Stimulated activated memory B cell treated with anti-CD40 and anti-IgM and Interleukin-4, amounts not matched to agents 10 μg/mL and 1 μg/mL and 100 μg/mL, for 72 hours (primary cell): Measurements from ENCODE around the gene FMN1.

Source experiments
- ATAC-seq: fragments of 150-1000 bp; cut with Tn5 transposase; 2 replicates; pipeline ENCODE4 v1.10.0; 2021
- H3K27ac Mint-ChIP-seq: one replicate; pipeline ENCODE4 v1.8.0; 2022; ENCODE audit warnings: mild to moderate bottlenecking, mixed read lengths
- H3K27me3 Mint-ChIP-seq: one replicate; pipeline ENCODE4 v1.8.0; 2022; ENCODE audit warnings: mixed read lengths
- H3K36me3 Mint-ChIP-seq: one replicate; pipeline ENCODE4 v1.8.0; 2022; ENCODE audit warnings: mixed read lengths
- H3K4me1 Mint-ChIP-seq: one replicate; pipeline ENCODE4 v1.8.0; 2022; ENCODE audit warnings: mixed read lengths
- H3K4me3 Mint-ChIP-seq: one replicate; pipeline ENCODE4 v1.8.0; 2022; ENCODE audit warnings: mild to moderate bottlenecking, moderate library complexity, mixed read lengths
- H3K9me3 Mint-ChIP-seq: one replicate; pipeline ENCODE4 v1.8.0; 2022; ENCODE audit warnings: mixed read lengths

The FMN1 gene

GRCh38 chr15:33066584-33066983 is 127.9 kb downstream of the FMN1 start:
- H3K4me1 Mint-ChIP-seq = peaks cover 16% of the 10 kb centered on the region
- no peak for ATAC-seq
- no peaks in the 10 kb centered on the region for H3K9me3 Mint-ChIP-seq
- no peak overlapping the region for H3K27ac Mint-ChIP-seq
- H3K27me3 Mint-ChIP-seq = peaks cover 51% of the 10 kb centered on the region
- no peak overlapping the region for H3K4me3 Mint-ChIP-seq
- H3K36me3 Mint-ChIP-seq = no peaks in the 10 kb centered on the region

- H3K27ac Mint-ChIP-seq = no peak overlapping the region
- H3K9me3 Mint-ChIP-seq = no peaks in the 10 kb centered on the region
- H3K4me1 Mint-ChIP-seq = peaks cover 16% of the 10 kb centered on the region
- H3K4me3 Mint-ChIP-seq = no peak overlapping the region
- H3K27me3 Mint-ChIP-seq = peaks cover 51% of the 10 kb centered on the region
- H3K36me3 Mint-ChIP-seq = no peaks in the 10 kb centered on the region
- ATAC-seq = no peak
These were observed 129.6 kb downstream of the FMN1 start for GRCh38 chr15:33064878-33065277.

GRCh38 chr15:33059184-33059583 is 135.3 kb downstream of the FMN1 start:
- no peak for ATAC-seq
- Mint-ChIP-seq H3K4me1 (no peaks in the 10 kb centered on the region), H3K27me3 (peaks cover 10% of the 10 kb centered on the region), H3K4me3 (no peak overlapping the region), H3K36me3 (no peaks in the 10 kb centered on the region), H3K27ac (no peak overlapping the region), H3K9me3 (no peaks in the 10 kb centered on the region)

- Mint-ChIP-seq H3K4me1 (no peaks in the 10 kb centered on the region), H3K9me3 (no peaks in the 10 kb centered on the region), H3K27ac (no peak overlapping the region), H3K4me3 (no peak overlapping the region), H3K27me3 (no peaks in the 10 kb centered on the region), H3K36me3 (no peaks in the 10 kb centered on the region)
- ATAC-seq = peak; percentile 39
These were observed 136.7 kb downstream of the FMN1 start for GRCh38 chr15:33057845-33058244.

GRCh38 chr15:33055962-33056361 is 138.6 kb downstream of the FMN1 start:
- Mint-ChIP-seq H3K4me3 (no peak overlapping the region), H3K27me3 (peaks cover 7% of the 10 kb centered on the region), H3K27ac (no peak overlapping the region), H3K36me3 (no peaks in the 10 kb centered on the region), H3K4me1 (no peaks in the 10 kb centered on the region), H3K9me3 (no peaks in the 10 kb centered on the region)
- no peak for ATAC-seq

- peaks cover 8% of the 10 kb centered on the region for H3K27me3 Mint-ChIP-seq
- H3K27ac Mint-ChIP-seq = no peak overlapping the region
- peaks cover 5% of the 10 kb centered on the region for H3K9me3 Mint-ChIP-seq
- no peaks in the 10 kb centered on the region for H3K4me1 Mint-ChIP-seq
- no peak overlapping the region for H3K4me3 Mint-ChIP-seq
- no peak for ATAC-seq
- no peaks in the 10 kb centered on the region for H3K36me3 Mint-ChIP-seq
These were observed 143.0 kb downstream of the FMN1 start for GRCh38 chr15:33051528-33051927.

- H3K9me3 Mint-ChIP-seq = peaks cover 5% of the 10 kb centered on the region
- no peak overlapping the region for H3K27ac Mint-ChIP-seq
- H3K4me3 Mint-ChIP-seq = no peak overlapping the region
- H3K27me3 Mint-ChIP-seq = peaks cover 26% of the 10 kb centered on the region
- ATAC-seq = no peak
- H3K36me3 Mint-ChIP-seq = no peaks in the 10 kb centered on the region
- no peaks in the 10 kb centered on the region for H3K4me1 Mint-ChIP-seq
These were observed 146.3 kb downstream of the FMN1 start for GRCh38 chr15:33048255-33048654.

- H3K27ac Mint-ChIP-seq = no peak overlapping the region
- H3K4me1 Mint-ChIP-seq = no peaks in the 10 kb centered on the region
- H3K27me3 Mint-ChIP-seq = peaks cover 26% of the 10 kb centered on the region
- no peak overlapping the region for H3K4me3 Mint-ChIP-seq
- peaks cover 5% of the 10 kb centered on the region for H3K9me3 Mint-ChIP-seq
- H3K36me3 Mint-ChIP-seq = no peaks in the 10 kb centered on the region
- no peak for ATAC-seq
These were observed 147.4 kb downstream of the FMN1 start for GRCh38 chr15:33047077-33047476.

GRCh38 chr15:33046329-33046728 is 148.2 kb downstream of the FMN1 start:
- H3K9me3 Mint-ChIP-seq = peaks cover 7% of the 10 kb centered on the region
- H3K36me3 Mint-ChIP-seq = no peaks in the 10 kb centered on the region
- no peak overlapping the region for H3K27ac Mint-ChIP-seq
- H3K4me1 Mint-ChIP-seq = no peaks in the 10 kb centered on the region
- H3K27me3 Mint-ChIP-seq = peaks cover 23% of the 10 kb centered on the region
- ATAC-seq = no peak
- no peak overlapping the region for H3K4me3 Mint-ChIP-seq

- no peak for ATAC-seq
- peaks cover 20% of the 10 kb centered on the region for H3K27me3 Mint-ChIP-seq
- no peak overlapping the region for H3K27ac Mint-ChIP-seq
- peaks cover 7% of the 10 kb centered on the region for H3K9me3 Mint-ChIP-seq
- H3K4me3 Mint-ChIP-seq = no peak overlapping the region
- H3K4me1 Mint-ChIP-seq = no peaks in the 10 kb centered on the region
- no peaks in the 10 kb centered on the region for H3K36me3 Mint-ChIP-seq
These were observed 149.3 kb downstream of the FMN1 start for GRCh38 chr15:33045066-33045810.

GRCh38 chr15:33044598-33044997 is 149.9 kb downstream of the FMN1 start:
- H3K36me3 Mint-ChIP-seq = no peaks in the 10 kb centered on the region
- ATAC-seq = no peak
- no peaks in the 10 kb centered on the region for H3K4me1 Mint-ChIP-seq
- peaks cover 7% of the 10 kb centered on the region for H3K9me3 Mint-ChIP-seq
- H3K27me3 Mint-ChIP-seq = peaks cover 26% of the 10 kb centered on the region
- H3K27ac Mint-ChIP-seq = no peak overlapping the region
- H3K4me3 Mint-ChIP-seq = no peak overlapping the region

GRCh38 chr15:33043636-33044035 is 150.9 kb downstream of the FMN1 start:
- Mint-ChIP-seq H3K4me3 (no peak overlapping the region), H3K36me3 (no peaks in the 10 kb centered on the region), H3K27me3 (peaks cover 29% of the 10 kb centered on the region), H3K27ac (no peak overlapping the region), H3K9me3 (peaks cover 5% of the 10 kb centered on the region), H3K4me1 (no peaks in the 10 kb centered on the region)
- ATAC-seq = no peak

- Mint-ChIP-seq H3K4me3 (no peak overlapping the region), H3K27ac (no peak overlapping the region), H3K4me1 (no peaks in the 10 kb centered on the region), H3K36me3 (no peaks in the 10 kb centered on the region), H3K9me3 (peaks cover 2% of the 10 kb centered on the region), H3K27me3 (peaks cover 29% of the 10 kb centered on the region)
- ATAC-seq = no peak
These were observed 154.0 kb downstream of the FMN1 start for GRCh38 chr15:33040496-33040895.

- H3K36me3 Mint-ChIP-seq = no peaks in the 10 kb centered on the region
- peaks cover 2% of the 10 kb centered on the region for H3K27me3 Mint-ChIP-seq
- no peak overlapping the region for H3K27ac Mint-ChIP-seq
- no peak for ATAC-seq
- H3K9me3 Mint-ChIP-seq = no peaks in the 10 kb centered on the region
- no peaks in the 10 kb centered on the region for H3K4me1 Mint-ChIP-seq
- H3K4me3 Mint-ChIP-seq = no peak overlapping the region
These were observed 159.9 kb downstream of the FMN1 start for GRCh38 chr15:33034588-33034987.

GRCh38 chr15:33032053-33032452 is 162.5 kb downstream of the FMN1 start:
- H3K4me3 Mint-ChIP-seq = no peak overlapping the region
- no peak overlapping the region for H3K27ac Mint-ChIP-seq
- no peaks in the 10 kb centered on the region for H3K4me1 Mint-ChIP-seq
- ATAC-seq = no peak
- no peaks in the 10 kb centered on the region for H3K27me3 Mint-ChIP-seq
- H3K36me3 Mint-ChIP-seq = no peaks in the 10 kb centered on the region
- no peaks in the 10 kb centered on the region for H3K9me3 Mint-ChIP-seq

GRCh38 chr15:33031324-33031821 is 163.1 kb downstream of the FMN1 start:
- Mint-ChIP-seq H3K4me3 (no peak overlapping the region), H3K9me3 (no peaks in the 10 kb centered on the region), H3K36me3 (no peaks in the 10 kb centered on the region), H3K27me3 (no peaks in the 10 kb centered on the region), H3K27ac (no peak overlapping the region), H3K4me1 (no peaks in the 10 kb centered on the region)
- ATAC-seq = no peak
